Endothelial cell of umbilical vein (primary cell): ENCODE measurements around the gene CCDC91. TPM values are rescaled to one million over a fixed set of nuclear protein-coding genes. Genes with fewer than 3 reads are reported as not detected.

ENCODE experiments used
- BruUV-seq: library from RNA; stranded (reverse); fragments of 400-500 nt; replicated peaks from 2 replicates; lab custom pipeline; 2021; lab: Mats Ljungman, UMichigan
- CTCF ChIA-PET: fragments of 300-600, 350-600 bp; sonication (Branson Sonifier 250); formaldehyde crosslinking; loops from one replicate; lab custom pipeline; 2021; ENCODE audit warnings: antibody characterized with exemption, inconsistent platforms; lab: Charles Lee
- POLR2A ChIA-PET: fragments of 300-600, 350-600 bp; sonication (Branson Sonifier 250); formaldehyde crosslinking; loops from one replicate; lab custom pipeline; 2021; ENCODE audit warnings: antibody characterized with exemption, inconsistent platforms; lab: Charles Lee
- DNase-seq: peaks from one replicate; pipeline ENCODE4 v3.0.0-alpha.2; 2011; ENCODE audit warnings: low read depth, low spot score
- FAIRE-seq: peaks from 2 replicates; lab custom pipeline; 2011; peaks lifted over from hg19 to GRCh38; lab: Jason Lieb, UNC
- H2AFZ ChIP-seq: 2 replicates; pipeline ENCODE4 v1.6.0; 2012; ENCODE audit warnings: low read depth, low read length, control low read depth, inconsistent platforms
- H3K27ac ChIP-seq: 2 replicates; pipeline ENCODE4 v1.5.1; 2011; ENCODE audit warnings: low read depth, mild to moderate bottlenecking, control low read depth, low read length, moderate library complexity; ENCODE audit not compliant: insufficient read depth
- H3K27me3 ChIP-seq, 2 experiments: 2 replicates each; pipeline versions ENCODE4 v1.6.0 to v1.6.1; 2011; ENCODE audit warnings: low read length in 2 of 2, mixed read lengths in 1 of 2; ENCODE audit not compliant: control insufficient read depth in 2 of 2, insufficient read depth in 2 of 2
- H3K36me3 ChIP-seq, 2 experiments: 2 replicates in 1 of 2; 3 replicates in 1 of 2; pipeline ENCODE4 v1.5.1; 2011; ENCODE audit warnings: low read length in 2 of 2, mild to moderate bottlenecking in 1 of 2, moderate library complexity in 1 of 2; ENCODE audit not compliant: control insufficient read depth in 2 of 2, insufficient read depth in 2 of 2; ENCODE audit errors: extremely low read depth in 1 of 2
- H3K4me1 ChIP-seq: 3 replicates; pipeline ENCODE4 v1.5.1; 2011; ENCODE audit warnings: mild to moderate bottlenecking, low read length; ENCODE audit not compliant: control insufficient read depth, insufficient read depth; ENCODE audit errors: extremely low read depth
- H3K4me2 ChIP-seq: 2 replicates; pipeline ENCODE4 v1.6.1; 2011; ENCODE audit warnings: low read length, control low read depth, mixed read lengths; ENCODE audit not compliant: insufficient read depth
- H3K4me3 ChIP-seq, 3 experiments: fragments of 200-600 bp in 1 of 3; sonication (generic), shearing (Covaris generic) in 1 of 3; replicated peaks in 1 of 3; 2 replicates each; pipeline ENCODE4 v1.5.1; 2011 to 2016; ENCODE audit warnings: control low read depth in 3 of 3, low read length in 3 of 3, mild to moderate bottlenecking in 2 of 3, inconsistent platforms in 1 of 3, low read depth in 1 of 3, moderate library complexity in 1 of 3; ENCODE audit not compliant: insufficient read depth in 1 of 3
- H3K79me2 ChIP-seq: 2 replicates; pipeline ENCODE4 v1.6.0; 2012; ENCODE audit warnings: low read length, inconsistent platforms; ENCODE audit not compliant: control insufficient read depth, insufficient read depth
- H3K9ac ChIP-seq: replicated peaks from 2 replicates; pipeline ENCODE3; 2011; ENCODE audit warnings: low read length, control low read depth; ENCODE audit not compliant: insufficient read depth; ENCODE audit errors: extremely low read depth
- H3K9me1 ChIP-seq: replicated peaks from 3 replicates; pipeline ENCODE4 v1.6.0; 2011; ENCODE audit warnings: mild to moderate bottlenecking, low read length; ENCODE audit not compliant: control insufficient read depth, insufficient read depth; ENCODE audit errors: extremely low read depth
- H3K9me3 ChIP-seq: replicated peaks from 2 replicates; pipeline ENCODE4 v1.5.1; 2012; ENCODE audit warnings: low read length, inconsistent platforms; ENCODE audit not compliant: control insufficient read depth, insufficient read depth
- H4K20me1 ChIP-seq: replicated peaks from 2 replicates; pipeline ENCODE3; 2011; ENCODE audit warnings: mild to moderate bottlenecking, low read length; ENCODE audit not compliant: control insufficient read depth, insufficient read depth; ENCODE audit errors: extremely low read depth
- CTCF ChIP-seq, 2 donors: IDR thresholded peaks; 1 replicate in 1 of 2; 2 replicates in 1 of 2; pipeline ENCODE4 v1.5.1; 2011; ENCODE audit warnings: low read length in 2 of 2, mild to moderate bottlenecking in 2 of 2, moderate library complexity in 2 of 2, control low read depth in 1 of 2, inconsistent platforms in 1 of 2, low read depth in 1 of 2; ENCODE audit not compliant: insufficient read depth in 1 of 2; ENCODE audit errors: extremely low read depth in 1 of 2
- EZH2 ChIP-seq: IDR thresholded peaks from 2 replicates; pipeline ENCODE4 v1.6.1; 2012; ENCODE audit warnings: borderline replicate concordance, low read depth, mild to moderate bottlenecking, moderate library complexity, low read length, inconsistent platforms; ENCODE audit not compliant: severe bottlenecking
- FOS ChIP-seq: IDR thresholded peaks from 2 replicates; pipeline ENCODE4 v1.6.1; 2011; ENCODE audit warnings: mild to moderate bottlenecking, low read length, moderate library complexity, borderline replicate concordance; ENCODE audit not compliant: insufficient read depth
- GATA2 ChIP-seq: IDR thresholded peaks from 2 replicates; pipeline ENCODE4 v1.7.0; 2011; ENCODE audit warnings: low read depth, mild to moderate bottlenecking, moderate library complexity, mixed read lengths, low read length; ENCODE audit not compliant: insufficient read length, insufficient read depth
- JUN ChIP-seq: IDR thresholded peaks from 2 replicates; pipeline ENCODE4 v1.6.1; 2011; ENCODE audit warnings: borderline replicate concordance, low read depth; ENCODE audit not compliant: insufficient read length, insufficient read depth
- MAX ChIP-seq: IDR thresholded peaks from 2 replicates; pipeline ENCODE4 v1.6.1; 2011; ENCODE audit not compliant: insufficient read depth, insufficient read length
- MYC ChIP-seq: IDR thresholded peaks from one replicate; pipeline ENCODE4 v1.6.1; 2011; ENCODE audit warnings: mild to moderate bottlenecking, low read depth, low read length
- POLR2A ChIP-seq: IDR thresholded peaks from 2 replicates; pipeline ENCODE4 v1.6.1; 2012; ENCODE audit warnings: low read depth, mild to moderate bottlenecking, control low read depth, low read length
- POLR2AphosphoS5 ChIP-seq: IDR thresholded peaks from 2 replicates; pipeline ENCODE4 v1.6.1; 2012; ENCODE audit warnings: low read depth, mild to moderate bottlenecking, control low read depth, low read length, moderate library complexity; ENCODE audit not compliant: insufficient read depth
- dilution Hi-C: fragments of 300-500 bp; cut with MboI; formaldehyde crosslinking; loops from one replicate; pipeline ENCODE4 v1.15.0; 2019; ENCODE audit warnings: low sequenced_read_pairs; ENCODE audit not compliant: extremely low pct_ligation_motif_present
- intact Hi-C: fragments of 100-400 bp; cut with micrococcal nuclease; formaldehyde crosslinking; loops from one replicate; pipeline ENCODE4 v1.10.0; 2022
- polyA plus RNA-seq, 4 experiments: library from polyadenylated mRNA; depleted of rRNA in 3 of 4; stranded (reverse) in 3 of 4; unstranded in 1 of 4; fragments of >200 nt; gene quantifications; 2 replicates each; pipeline versions ENCODE4 v1.2.1 to v1.2.3, GENCODE V29; 2011 to 2012; ENCODE audit warnings: missing spikeins in 1 of 4
- total RNA-seq: library from RNA; stranded (reverse); gene quantifications from 2 replicates; pipeline ENCODE4 v1.2.3, GENCODE V29; 2021

CCDC91 gene
- total and polyA plus RNA-seq, 2 donors (not counting 3 experiments of a cell fraction or from before 2014, with no cell fraction given) = 3.8 to 10.5 TPM

GRCh38 chr12:28218875-28219274 lies 28.6 kb downstream of the CCDC91 start:
- BruUV-seq = no TSS peak
- no peak overlapping the region for H3K4me2 ChIP-seq
- no peak for DNase-seq
- TF ChIP-seq MYC (no peak), POLR2AphosphoS5 (no peak), POLR2A (no peak), EZH2 (no peak)
- no peak overlapping the region for H3K27ac ChIP-seq
- no peak overlapping the region for H3K9ac ChIP-seq
- no peaks in the 10 kb centered on the region for H3K9me1 ChIP-seq
- H3K4me3 ChIP-seq = no peak overlapping the region
- no peaks in the 10 kb centered on the region for H4K20me1 ChIP-seq
- H3K79me2 ChIP-seq = no peaks in the 10 kb centered on the region
- no peak for FAIRE-seq
- H3K27me3 ChIP-seq = no peaks in the 10 kb centered on the region
- ChIA-PET CTCF (interaction anchor here (0.5 to 0.7 kb wide), 2 partner anchors 18 to 28 kb away, joined by 3 read pairs; no protein-coding TSS in a partner anchor), POLR2A (no interaction called here)
- dilution Hi-C loops = no loop called here
- intact Hi-C loops = no loop called here
- no peaks in the 10 kb centered on the region for H3K4me1 ChIP-seq
- no peak overlapping the region for H2AFZ ChIP-seq
- no peaks in the 10 kb centered on the region for H3K36me3 ChIP-seq
- no peaks in the 10 kb centered on the region for H3K9me3 ChIP-seq

- H3K9ac ChIP-seq = no peak overlapping the region
- POLR2A ChIA-PET = no interaction called here
These were observed 29.6 kb downstream of the CCDC91 start for GRCh38 chr12:28219827-28220226.

More at GRCh38 chr12:28219827-28220226, 29.6 kb downstream of the CCDC91 start:
- Histone ChIP-seq H3K9me1 (no peaks in the 10 kb centered on the region), H3K36me3 (no peaks in the 10 kb centered on the region), H3K4me2 (no peak overlapping the region), H3K27ac (no peak overlapping the region), H3K27me3 (no peaks in the 10 kb centered on the region), H3K4me3 (no peak overlapping the region), H4K20me1 (no peaks in the 10 kb centered on the region), H3K9me3 (no peaks in the 10 kb centered on the region), H2AFZ (no peak overlapping the region), H3K79me2 (no peaks in the 10 kb centered on the region), H3K4me1 (no peaks in the 10 kb centered on the region)
- CTCF ChIA-PET = interaction anchor here (0.6 kb wide), 1 partner anchor 438 kb away, joined by 3 read pairs; no protein-coding TSS in a partner anchor
- dilution Hi-C loops = no loop called here
- intact Hi-C loops = loop anchor here (5.0 kb wide), 1 partner anchor 1197 kb away; no protein-coding TSS in a partner anchor
- DNase-seq = no peak
- no peak for FAIRE-seq
- no TSS peak for BruUV-seq
- TF ChIP-seq MYC (no peak), CTCF (IDR thresholded peaks at IDR 0.05; ENCODE audit: extremely low read depth in 1 of 2, insufficient read depth in 1 of 2, low read depth in 1 of 2, low read length in 2 of 2) (no peak), MAX (no peak), FOS (no peak), EZH2 (no peak), GATA2 (no peak), JUN (no peak), POLR2AphosphoS5 (no peak), POLR2A (no peak)
